WI38 (cell line): Measurements from ENCODE around the gene KANSL1.

ENCODE experiments used
- H3K4me3 ChIP-seq: 2 replicates; pipeline ENCODE4 v1.5.1; 2011; ENCODE audit warnings: low read depth, mild to moderate bottlenecking, control low read depth, low read length
- CTCF ChIP-seq: IDR thresholded peaks from 2 replicates; pipeline ENCODE4 v1.5.1; 2012; ENCODE audit warnings: low read depth, mild to moderate bottlenecking, control low read depth, low read length

KANSL1 gene

DNA sequence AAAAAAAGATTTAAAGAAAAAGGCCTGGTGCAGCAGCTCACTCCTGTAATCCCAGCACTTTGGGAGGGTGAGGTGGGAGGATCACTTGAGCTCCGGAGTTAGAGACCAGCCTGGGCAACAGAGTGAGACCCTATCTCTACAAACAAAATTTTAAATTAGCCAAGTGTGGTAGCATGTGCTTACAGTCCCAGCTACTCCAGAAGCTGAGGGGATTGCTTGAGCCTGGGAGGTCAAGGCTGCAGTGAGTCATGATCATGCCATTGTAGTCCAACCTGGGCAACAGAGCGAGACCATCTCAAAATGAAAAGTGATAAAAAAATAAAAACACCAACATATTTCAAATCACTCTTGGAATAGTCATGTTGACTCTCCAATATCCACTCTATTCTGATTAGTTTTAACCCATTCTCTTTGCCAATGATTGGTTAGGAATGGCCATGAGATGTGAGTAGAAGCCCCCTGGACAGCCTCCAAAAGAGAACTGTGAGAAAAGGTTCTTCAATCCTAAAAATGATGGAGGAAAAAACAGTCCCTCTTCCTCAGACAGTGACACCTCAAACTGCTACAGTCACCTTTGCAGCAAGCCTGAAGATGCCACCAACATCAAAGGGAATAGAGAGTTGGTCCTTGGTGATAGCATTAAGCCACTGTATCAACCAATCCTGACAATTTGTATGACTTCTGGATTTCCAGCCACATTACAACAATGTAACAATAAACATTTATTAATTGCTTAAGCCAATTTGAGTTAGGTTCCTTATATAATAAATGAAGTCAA lies 2.9 kb upstream of the KANSL1 start:
- H3K4me3 ChIP-seq = no peak overlapping the region
- TF ChIP-seq CTCF = no peak

- H3K4me3 ChIP-seq = no peak overlapping the region
- no peak for TF ChIP-seq CTCF
Measured at GRCh38 chr17:46195217-46195855, 2.1 kb upstream of the KANSL1 start.

GRCh38 chr17:46194393-46195216 lies 1.4 kb upstream of the KANSL1 start:
- peak; percentile 55; the same call in 1 of the 2 replicates for TF ChIP-seq CTCF
- peak overlapping the region; percentile 93 for H3K4me3 ChIP-seq

DNA sequence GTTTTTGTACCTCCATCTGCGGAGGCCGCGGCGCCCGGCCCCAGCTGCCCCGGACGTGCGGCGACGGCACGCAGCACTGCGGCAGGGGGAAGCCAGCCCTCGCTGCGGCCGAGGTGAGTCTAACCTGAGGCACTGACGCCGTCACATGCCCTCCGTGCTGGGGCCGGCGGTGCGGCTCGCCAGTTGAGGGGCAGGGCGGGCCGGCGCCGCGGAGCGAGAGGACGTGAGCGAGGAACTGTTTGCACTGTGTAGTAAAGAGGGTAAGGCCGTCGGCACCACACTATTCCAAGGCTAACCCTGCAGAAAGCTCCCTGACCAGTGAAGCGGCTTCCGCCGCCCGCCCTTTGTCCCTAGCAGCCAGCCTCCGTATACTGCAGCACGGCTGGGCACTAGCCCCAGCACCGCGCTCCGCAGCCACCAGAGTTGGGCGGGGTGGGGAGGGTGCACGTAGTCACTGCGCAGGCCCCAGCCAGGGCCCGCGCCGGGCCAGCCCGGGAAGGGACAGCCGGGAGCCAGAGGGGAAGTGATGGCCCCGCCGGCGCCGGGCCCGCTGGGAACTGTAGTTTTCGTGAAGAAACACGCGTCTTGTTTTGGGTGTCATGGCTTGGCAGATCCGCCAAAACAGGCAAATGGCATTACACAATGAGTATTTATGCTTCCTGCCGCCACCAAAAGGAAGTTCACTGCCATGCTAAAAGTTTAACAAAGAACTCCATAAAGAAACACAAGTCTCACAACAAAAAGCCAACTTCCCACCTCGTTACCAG lies 580 bp upstream of the KANSL1 start:
- TF ChIP-seq CTCF = no peak; the same call in 1 of the 2 replicates
- peak overlapping the region; percentile 93 for H3K4me3 ChIP-seq

DNA sequence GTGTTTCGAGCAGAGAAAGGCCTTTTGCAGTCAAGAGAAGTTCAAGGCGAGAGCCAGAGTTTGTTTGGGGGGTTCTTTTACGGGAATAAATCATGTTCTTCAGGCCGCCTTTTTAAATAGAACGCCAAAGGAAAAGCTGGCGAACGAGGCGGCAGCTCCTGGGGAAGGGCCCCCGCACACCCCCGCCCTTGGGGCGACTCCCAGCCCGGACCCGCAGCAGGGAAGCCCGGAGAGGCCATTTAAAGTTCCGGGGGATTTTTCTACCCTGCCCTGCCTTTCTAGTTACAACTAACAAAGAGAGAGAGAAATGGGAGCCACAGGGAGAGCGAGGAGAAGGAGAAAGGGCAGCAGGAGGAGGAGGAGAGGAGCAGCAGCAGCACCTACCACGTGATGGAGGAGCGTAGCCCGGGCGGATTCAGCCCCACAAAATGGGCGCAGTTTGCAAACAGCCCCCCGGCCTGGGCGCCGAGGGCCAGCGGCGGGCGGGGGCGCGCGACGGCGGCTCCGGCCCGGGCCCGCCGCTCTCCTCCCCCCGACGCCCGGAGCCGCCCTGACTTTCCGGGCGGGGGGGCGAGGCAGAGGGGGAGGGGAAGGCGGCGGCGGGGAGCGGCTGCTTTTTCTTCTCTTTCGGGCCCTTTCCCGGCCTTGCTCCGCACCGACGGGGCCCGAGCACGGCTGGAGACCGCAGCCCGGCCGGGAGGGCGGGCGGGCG lies 634 bp downstream of the KANSL1 start:
- peak overlapping the region; percentile 93 for H3K4me3 ChIP-seq
- TF ChIP-seq CTCF = no peak

GRCh38 chr17:46192189-46192438 lies 1.1 kb downstream of the KANSL1 start:
- H3K4me3 ChIP-seq = peak overlapping the region; percentile 93
- no peak for TF ChIP-seq CTCF
